Stimulated activated CD8-positive, alpha-beta memory T cell treated with anti-CD3 and anti-CD28 coated beads, Interleukin-7, amount 100 ng/mL, for 1 hour (primary cell): ENCODE results near the gene PYGO2.

Experiments
- DNase-seq, 2 donors: peaks; one replicate each; pipeline ENCODE4 v3.0.0-alpha.2; 2020; ENCODE audit warnings: low read depth in 2 of 2

PYGO2 gene

GRCh38 chr1:154961207-154962155, at the start of gene PYGO2:
PYGO2 (minus strand) TSS chr1:154961782; CDS start chr1:154961576, 206 bp downstream.
- DNase-seq: peak; percentile 46 to 55

- no peak for DNase-seq
Observed at GRCh38 chr1:155011004-155011416, 49.4 kb upstream of the PYGO2 start.

- DNase-seq: no peak
Observed at GRCh38 chr1:155010211-155010918, 48.8 kb upstream of the PYGO2 start.

GRCh38 chr1:155009742-155010141, 48.2 kb upstream of the PYGO2 start:
- DNase-seq: no peak

- DNase-seq: no peak
Observed at GRCh38 chr1:155009221-155009711, 47.7 kb upstream of the PYGO2 start.

GRCh38 chr1:155008015-155008941, 46.7 kb upstream of the PYGO2 start:
- DNase-seq: no peak

- no peak for DNase-seq
Observed at GRCh38 chr1:155007251-155007828, 45.8 kb upstream of the PYGO2 start.

GRCh38 chr1:155006601-155007101, 45.1 kb upstream of the PYGO2 start:
- DNase-seq: no peak

- DNase-seq: no peak
Observed at GRCh38 chr1:155005076-155006011, 43.8 kb upstream of the PYGO2 start.

- DNase-seq: no peak
Observed at GRCh38 chr1:155004352-155005075, 42.9 kb upstream of the PYGO2 start.

- no peak for DNase-seq
Observed at GRCh38 chr1:155003766-155004351, 42.3 kb upstream of the PYGO2 start.

GRCh38 chr1:155003227-155003765, 41.7 kb upstream of the PYGO2 start:
- no peak for DNase-seq

- no peak for DNase-seq
Observed at GRCh38 chr1:155002464-155003226, 41.1 kb upstream of the PYGO2 start, which contains the start of gene ZBTB7B. ZBTB7B (plus strand) TSS chr1:155002802; CDS start chr1:155014661, 11,859 bp downstream.

GRCh38 chr1:155001675-155002463, 40.3 kb upstream of the PYGO2 start:
- DNase-seq: peak; percentile 93 to 97

GRCh38 chr1:155001425-155001674, 39.8 kb upstream of the PYGO2 start:
- DNase-seq: no peak

- DNase-seq: peak; percentile 56 to 62
Observed at GRCh38 chr1:155000726-155001424, 39.3 kb upstream of the PYGO2 start.

- no peak for DNase-seq
Observed at GRCh38 chr1:155000411-155000725, 38.8 kb upstream of the PYGO2 start.
